PFSK-1 (cell line): ENCODE data around the gene RTRAF.

Source experiments
- FOXP2 ChIP-seq: optimal IDR thresholded peaks from 2 replicates; pipeline ENCODE3; 2011; ENCODE audit warnings: borderline replicate concordance, control low read depth, inconsistent platforms; ENCODE audit not compliant: insufficient read depth; ENCODE audit errors: extremely low read length, extremely low read depth
- POLR2AphosphoS5 ChIP-seq: IDR thresholded peaks from 2 replicates; pipeline ENCODE4 v1.6.1; 2012; ENCODE audit warnings: low read depth, mild to moderate bottlenecking, control low read depth, low read length, moderate library complexity
- REST ChIP-seq, 2 experiments: IDR thresholded peaks; 2 replicates each; pipeline versions ENCODE4 v1.6.1 to v1.8.0; 2011 to 2012; ENCODE audit warnings: low read depth in 2 of 2, low read length in 2 of 2, control low read depth in 1 of 2, inconsistent platforms in 1 of 2, mild to moderate bottlenecking in 1 of 2, moderate library complexity in 1 of 2; ENCODE audit not compliant: insufficient read depth in 1 of 2
- SIN3A ChIP-seq: IDR thresholded peaks from 2 replicates; pipeline ENCODE4 v1.6.1; 2012; ENCODE audit warnings: mild to moderate bottlenecking, low read length, moderate library complexity, borderline replicate concordance; ENCODE audit not compliant: insufficient read depth
- TAF1 ChIP-seq: IDR thresholded peaks from 2 replicates; pipeline ENCODE4 v1.6.1; 2012; ENCODE audit warnings: low read length, control low read depth, borderline replicate concordance; ENCODE audit not compliant: insufficient read depth

RTRAF gene

GRCh38 chr14:52059649-52060048 is 70.3 kb downstream of the RTRAF start:
- TF ChIP-seq FOXP2 (no peak), TAF1 (no peak), POLR2AphosphoS5 (no peak), REST (IDR thresholded peaks at IDR 0.05; ENCODE audit: insufficient read depth in 1 of 2, low read depth in 2 of 2, low read length in 2 of 2) (no peak), SIN3A (no peak)

GRCh38 chr14:52060080-52060479 is 70.7 kb downstream of the RTRAF start:
- TF ChIP-seq POLR2AphosphoS5 (no peak), TAF1 (no peak), FOXP2 (no peak), REST (IDR thresholded peaks at IDR 0.05; ENCODE audit: insufficient read depth in 1 of 2, low read depth in 2 of 2, low read length in 2 of 2) (no peak), SIN3A (no peak)
